HCT116 (cell line): ENCODE measurements around the gene ZNHIT2. TPM values are rescaled to one million over a fixed set of nuclear protein-coding genes. Genes with fewer than 3 reads are reported as not detected.

ENCODE experiments used
- ATAC-seq: fragments of 200-7000 bp; cut with Tn5 transposase; 2 replicates; pipeline ENCODE4 v1.9.1; 2020; ENCODE audit warnings: mild to moderate bottlenecking, moderate library complexity
- BruUV-seq: library from RNA; stranded (reverse); fragments of 400-500 nt; replicated peaks from 2 replicates; lab custom pipeline; 2021; lab: Mats Ljungman, UMichigan
- CTCF ChIA-PET: fragments of 300-600 bp; sonication (Branson Sonifier 250); formaldehyde crosslinking; loops from one replicate; lab custom pipeline; 2021; ENCODE audit warnings: antibody characterized with exemption; lab: Charles Lee
- POLR2A ChIA-PET: fragments of 300-600, 350-600 bp; sonication (Branson Sonifier 250); formaldehyde crosslinking; loops from one replicate; lab custom pipeline; 2021; ENCODE audit warnings: antibody characterized with exemption; lab: Charles Lee
- RAD21 ChIA-PET, 2 experiments: fragments of 300-600 bp; sonication (Branson Sonifier 250); formaldehyde crosslinking; loops; one replicate each; lab custom pipeline; 2023; ENCODE audit warnings: low total read pairs in 2 of 2; ENCODE audit not compliant: uncharacterized antibody in 2 of 2, unreplicated experiment in 2 of 2, low non-redundant PET in 1 of 2; lab: Charles Lee
- DNase-seq: peaks from one replicate; pipeline ENCODE4 v3.0.0-alpha.2; 2010; ENCODE audit warnings: low read depth, low spot score
- H2AFZ ChIP-seq: fragments of 200-600 bp; shearing (Covaris generic), sonication (generic); 2 replicates; pipeline ENCODE4 v1.6.1; 2017; ENCODE audit warnings: low read depth, mixed run types, mixed read lengths, antibody characterized with exemption, low read length; ENCODE audit not compliant: poor library complexity, severe bottlenecking
- H3K27ac ChIP-seq: 2 replicates; pipeline ENCODE4 v1.5.1; 2012; ENCODE audit warnings: low read depth, low read length
- H3K27me3 ChIP-seq: fragments of 200-600 bp; sonication (generic); 2 replicates; pipeline ENCODE4 v1.6.1; 2016; ENCODE audit warnings: mixed run types, low read length, mixed read lengths; ENCODE audit not compliant: insufficient read depth
- H3K36me3 ChIP-seq, 2 experiments: fragments of 200-500 bp in 1 of 2; fragments of 200-600 bp in 1 of 2; sonication (Bioruptor generic) in 1 of 2; sonication (generic) in 1 of 2; 2 replicates each; pipeline versions ENCODE4 v1.5.1 to v1.6.1; 2014 to 2016; ENCODE audit warnings: low read length in 2 of 2, inconsistent platforms in 1 of 2, mixed read lengths in 1 of 2, mixed run types in 1 of 2; ENCODE audit not compliant: insufficient read depth in 2 of 2, control insufficient read depth in 1 of 2
- H3K4me1 ChIP-seq, 2 experiments: fragments of 200-600 bp in 1 of 2; sonication (generic) in 1 of 2; 2 replicates each; pipeline versions ENCODE4 v1.5.1 to v1.6.1; 2012 to 2017; ENCODE audit warnings: low read length in 2 of 2, inconsistent platforms in 1 of 2, mild to moderate bottlenecking in 1 of 2, mixed read lengths in 1 of 2, mixed run types in 1 of 2, moderate library complexity in 1 of 2; ENCODE audit not compliant: insufficient read depth in 2 of 2, control insufficient read depth in 1 of 2
- H3K4me2 ChIP-seq: fragments of 200-600 bp; sonication (generic); 2 replicates; pipeline ENCODE4 v1.6.1; 2017; ENCODE audit warnings: mixed run types, low read length, mixed read lengths
- H3K4me3 ChIP-seq, 2 experiments: fragments of 200-600 bp in 1 of 2; sonication (generic) in 1 of 2; replicated peaks in 1 of 2; 2 replicates each; pipeline ENCODE4 v1.5.1; 2011 to 2016; ENCODE audit warnings: low read length in 2 of 2, control low read depth in 1 of 2, low read depth in 1 of 2, mild to moderate bottlenecking in 1 of 2, mixed read lengths in 1 of 2, mixed run types in 1 of 2
- H3K79me2 ChIP-seq: fragments of 200-600 bp; sonication (generic); 2 replicates; pipeline ENCODE4 v1.6.1; 2017; ENCODE audit warnings: mild to moderate bottlenecking, mixed run types, low read length, moderate library complexity, mixed read lengths; ENCODE audit not compliant: insufficient read depth
- H3K9ac ChIP-seq: fragments of 200-600 bp; sonication (generic); 2 replicates; pipeline ENCODE4 v1.6.1; 2016; ENCODE audit warnings: low read length, mixed read lengths
- H3K9me2 ChIP-seq: fragments of 200-600 bp; sonication (generic), shearing (Covaris generic); 2 replicates; pipeline ENCODE4 v1.6.1; 2017; ENCODE audit warnings: mixed run types, mild to moderate bottlenecking, moderate library complexity; ENCODE audit not compliant: insufficient read depth
- H3K9me3 ChIP-seq, 2 experiments: fragments of 200-500 bp in 1 of 2; fragments of 200-600 bp in 1 of 2; sonication (Bioruptor generic) in 1 of 2; sonication (generic) in 1 of 2; 2 replicates each; pipeline ENCODE4 v1.6.1; 2014 to 2017; ENCODE audit warnings: low read length in 2 of 2, mixed read lengths in 2 of 2, inconsistent platforms in 1 of 2, low read depth in 1 of 2, mild to moderate bottlenecking in 1 of 2, mixed run types in 1 of 2, moderate library complexity in 1 of 2; ENCODE audit not compliant: control insufficient read depth in 1 of 2, insufficient read depth in 1 of 2
- H4K20me1 ChIP-seq: fragments of 200-600 bp; sonication (generic), shearing (Covaris generic); 2 replicates; pipeline ENCODE4 v1.6.1; 2017; ENCODE audit warnings: mixed run types, mild to moderate bottlenecking, moderate library complexity; ENCODE audit not compliant: insufficient read depth
- CEBPB ChIP-seq: IDR thresholded peaks from 2 replicates; pipeline ENCODE4 v1.6.1; 2012; ENCODE audit warnings: low read depth
- RAD21 ChIP-seq: IDR thresholded peaks from 2 replicates; pipeline ENCODE4 v1.6.1; 2012; ENCODE audit warnings: low read depth, mild to moderate bottlenecking
- SIN3A ChIP-seq: IDR thresholded peaks from 2 replicates; pipeline ENCODE4 v1.6.1; 2012; ENCODE audit warnings: low read depth
- SRF ChIP-seq: IDR thresholded peaks from 2 replicates; pipeline ENCODE4 v1.6.1; 2012; ENCODE audit warnings: low read depth
- ZFX ChIP-seq: fragments of 450-650 bp; IDR thresholded peaks from 2 replicates; pipeline ENCODE4 v1.6.1; 2017
- intact Hi-C: fragments of 100-400 bp; cut with micrococcal nuclease; formaldehyde crosslinking; loops from 2 replicates; pipeline ENCODE4 v1.10.0; 2022
- total RNA-seq: library from RNA; stranded (reverse); gene quantifications from one replicate; pipeline ENCODE4 v1.2.1, GENCODE V29; 2021; ENCODE audit not compliant: unreplicated experiment
- TF ChIP-seq, protein P1 (sequence below): IDR thresholded peaks from 2 replicates; pipeline ENCODE4 v1.6.1; 2012; ENCODE audit warnings: low read depth
- TF ChIP-seq, protein P2 (sequence below), 3 experiments: fragments of 200-600 bp in 1 of 3; sonication (generic) in 1 of 3; IDR thresholded peaks in 2 of 3; conservative IDR thresholded peaks in 1 of 3; 2 replicates each; pipeline ENCODE4 v1.5.1; 2012 to 2017; ENCODE audit warnings: low read depth in 2 of 3, low read length in 2 of 3, antibody characterized with exemption in 1 of 3, borderline replicate concordance in 1 of 3, control low read depth in 1 of 3, mild to moderate bottlenecking in 1 of 3, mixed read lengths in 1 of 3, mixed run types in 1 of 3, moderate library complexity in 1 of 3; ENCODE audit not compliant: insufficient read depth in 1 of 3
- TF ChIP-seq, protein P3 (sequence below): IDR thresholded peaks from 2 replicates; pipeline ENCODE4 v1.6.1; 2011; ENCODE audit warnings: mild to moderate bottlenecking, low read length, moderate library complexity; ENCODE audit not compliant: insufficient replicate concordance; ENCODE audit errors: extremely low read depth

The ZNHIT2 gene
- total RNA-seq, 1 experiment from 2014 or later, result 18.8 TPM

- ChIA-PET CTCF (no interaction called here), RAD21 (no interaction called here), POLR2A (no interaction called here)
- Histone ChIP-seq H3K9ac (no peak overlapping the region), H3K4me2 (no peak overlapping the region), H2AFZ (no peak overlapping the region), H3K79me2 (peaks cover 27% of the 10 kb centered on the region), H3K36me3 (peaks cover 6 to 24% of the 10 kb centered on the region in 2 experiments; a peak in 2 of 4 replicates), H3K4me1 (peaks cover 22 to 52% of the 10 kb centered on the region in 2 experiments), H3K9me3 (no peaks in the 10 kb centered on the region), H3K9me2 (no peaks in the 10 kb centered on the region), H4K20me1 (no peaks in the 10 kb centered on the region), H3K27ac (no peak overlapping the region), H3K4me3 (no peak overlapping the region), H3K27me3 (no peaks in the 10 kb centered on the region)
- intact Hi-C loops, result loop anchor here (5.0 to 10.0 kb wide), 4 partner anchors 68 to 327 kb away; partner anchors contain the start of genes ARL2, ATG2A and CAPN1
- ATAC-seq, result no peak
- DNase-seq, result no peak
- no TSS peak for BruUV-seq
- TF ChIP-seq CEBPB (no peak), SIN3A (no peak), RAD21 (no peak), ZFX (no peak), SRF (no peak)
- TF ChIP-seq, protein P1, sequence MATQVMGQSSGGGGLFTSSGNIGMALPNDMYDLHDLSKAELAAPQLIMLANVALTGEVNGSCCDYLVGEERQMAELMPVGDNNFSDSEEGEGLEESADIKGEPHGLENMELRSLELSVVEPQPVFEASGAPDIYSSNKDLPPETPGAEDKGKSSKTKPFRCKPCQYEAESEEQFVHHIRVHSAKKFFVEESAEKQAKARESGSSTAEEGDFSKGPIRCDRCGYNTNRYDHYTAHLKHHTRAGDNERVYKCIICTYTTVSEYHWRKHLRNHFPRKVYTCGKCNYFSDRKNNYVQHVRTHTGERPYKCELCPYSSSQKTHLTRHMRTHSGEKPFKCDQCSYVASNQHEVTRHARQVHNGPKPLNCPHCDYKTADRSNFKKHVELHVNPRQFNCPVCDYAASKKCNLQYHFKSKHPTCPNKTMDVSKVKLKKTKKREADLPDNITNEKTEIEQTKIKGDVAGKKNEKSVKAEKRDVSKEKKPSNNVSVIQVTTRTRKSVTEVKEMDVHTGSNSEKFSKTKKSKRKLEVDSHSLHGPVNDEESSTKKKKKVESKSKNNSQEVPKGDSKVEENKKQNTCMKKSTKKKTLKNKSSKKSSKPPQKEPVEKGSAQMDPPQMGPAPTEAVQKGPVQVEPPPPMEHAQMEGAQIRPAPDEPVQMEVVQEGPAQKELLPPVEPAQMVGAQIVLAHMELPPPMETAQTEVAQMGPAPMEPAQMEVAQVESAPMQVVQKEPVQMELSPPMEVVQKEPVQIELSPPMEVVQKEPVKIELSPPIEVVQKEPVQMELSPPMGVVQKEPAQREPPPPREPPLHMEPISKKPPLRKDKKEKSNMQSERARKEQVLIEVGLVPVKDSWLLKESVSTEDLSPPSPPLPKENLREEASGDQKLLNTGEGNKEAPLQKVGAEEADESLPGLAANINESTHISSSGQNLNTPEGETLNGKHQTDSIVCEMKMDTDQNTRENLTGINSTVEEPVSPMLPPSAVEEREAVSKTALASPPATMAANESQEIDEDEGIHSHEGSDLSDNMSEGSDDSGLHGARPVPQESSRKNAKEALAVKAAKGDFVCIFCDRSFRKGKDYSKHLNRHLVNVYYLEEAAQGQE, result no peak
- TF ChIP-seq, protein P2, sequence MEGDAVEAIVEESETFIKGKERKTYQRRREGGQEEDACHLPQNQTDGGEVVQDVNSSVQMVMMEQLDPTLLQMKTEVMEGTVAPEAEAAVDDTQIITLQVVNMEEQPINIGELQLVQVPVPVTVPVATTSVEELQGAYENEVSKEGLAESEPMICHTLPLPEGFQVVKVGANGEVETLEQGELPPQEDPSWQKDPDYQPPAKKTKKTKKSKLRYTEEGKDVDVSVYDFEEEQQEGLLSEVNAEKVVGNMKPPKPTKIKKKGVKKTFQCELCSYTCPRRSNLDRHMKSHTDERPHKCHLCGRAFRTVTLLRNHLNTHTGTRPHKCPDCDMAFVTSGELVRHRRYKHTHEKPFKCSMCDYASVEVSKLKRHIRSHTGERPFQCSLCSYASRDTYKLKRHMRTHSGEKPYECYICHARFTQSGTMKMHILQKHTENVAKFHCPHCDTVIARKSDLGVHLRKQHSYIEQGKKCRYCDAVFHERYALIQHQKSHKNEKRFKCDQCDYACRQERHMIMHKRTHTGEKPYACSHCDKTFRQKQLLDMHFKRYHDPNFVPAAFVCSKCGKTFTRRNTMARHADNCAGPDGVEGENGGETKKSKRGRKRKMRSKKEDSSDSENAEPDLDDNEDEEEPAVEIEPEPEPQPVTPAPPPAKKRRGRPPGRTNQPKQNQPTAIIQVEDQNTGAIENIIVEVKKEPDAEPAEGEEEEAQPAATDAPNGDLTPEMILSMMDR (IDR thresholded peaks at IDR 0.05 in 2 of 3, conservative IDR thresholded peaks at IDR 0.05 in 1 of 3; ENCODE audit: borderline replicate concordance in 1 of 3, insufficient read depth in 1 of 3, low read depth in 2 of 3, low read length in 2 of 3), result no peak
- TF ChIP-seq, protein P3, sequence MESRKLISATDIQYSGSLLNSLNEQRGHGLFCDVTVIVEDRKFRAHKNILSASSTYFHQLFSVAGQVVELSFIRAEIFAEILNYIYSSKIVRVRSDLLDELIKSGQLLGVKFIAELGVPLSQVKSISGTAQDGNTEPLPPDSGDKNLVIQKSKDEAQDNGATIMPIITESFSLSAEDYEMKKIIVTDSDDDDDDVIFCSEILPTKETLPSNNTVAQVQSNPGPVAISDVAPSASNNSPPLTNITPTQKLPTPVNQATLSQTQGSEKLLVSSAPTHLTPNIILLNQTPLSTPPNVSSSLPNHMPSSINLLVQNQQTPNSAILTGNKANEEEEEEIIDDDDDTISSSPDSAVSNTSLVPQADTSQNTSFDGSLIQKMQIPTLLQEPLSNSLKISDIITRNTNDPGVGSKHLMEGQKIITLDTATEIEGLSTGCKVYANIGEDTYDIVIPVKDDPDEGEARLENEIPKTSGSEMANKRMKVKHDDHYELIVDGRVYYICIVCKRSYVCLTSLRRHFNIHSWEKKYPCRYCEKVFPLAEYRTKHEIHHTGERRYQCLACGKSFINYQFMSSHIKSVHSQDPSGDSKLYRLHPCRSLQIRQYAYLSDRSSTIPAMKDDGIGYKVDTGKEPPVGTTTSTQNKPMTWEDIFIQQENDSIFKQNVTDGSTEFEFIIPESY, result no peak
These were observed 2.8 kb downstream of the ZNHIT2 start for GRCh38 chr11:65114538-65115171.
